ENCODE results near the gene OPA1. TPM values are rescaled to one million over a fixed set of nuclear protein-coding genes. Genes with fewer than 3 reads are reported as not detected.

The OPA1 gene
- total RNA-seq, 1 experiment from 2014 or later, result 75.4 TPM

- Histone ChIP-seq H2BK5ac (ENCODE audit: insufficient read length, low read length) (no peak overlapping the region), H4K20me1 (ENCODE audit: control insufficient read depth, insufficient read depth, insufficient read length) (no peaks in the 10 kb centered on the region), H3K27me3 (ENCODE audit: insufficient read depth, low read length) (no peaks in the 10 kb centered on the region), H3K23ac (ENCODE audit: insufficient read length, low read depth, low read length) (no peak overlapping the region), H4K5ac (ENCODE audit: insufficient read length, low read depth, low read length) (no peak overlapping the region), H3K9me3 (ENCODE audit: control insufficient read depth, low read depth, low read length) (no peaks in the 10 kb centered on the region), H2BK120ac (ENCODE audit: low read depth, low read length, poor library complexity, severe bottlenecking) (no peak overlapping the region), H3K23me2 (ENCODE audit: insufficient read length, low read depth, low read length, poor library complexity, severe bottlenecking) (no peaks in the 10 kb centered on the region), H2BK20ac (ENCODE audit: low read depth, low read length, poor library complexity, severe bottlenecking) (no peak overlapping the region), H3K4me1 (ENCODE audit: insufficient read depth, low read length) (peaks cover 2% of the 10 kb centered on the region; the same call in 1 of the 2 replicates), H3K9ac (ENCODE audit: extremely low read depth, insufficient read length, low read length) (no peak overlapping the region), H4K8ac (replicated peaks; ENCODE audit: insufficient read length, low read depth, low read length) (no peak overlapping the region), H2BK15ac (ENCODE audit: low read depth, low read length) (no peak overlapping the region), H3T11ph (ENCODE audit: low read length) (no peak overlapping the region), H3K56ac (ENCODE audit: insufficient read length, low read depth, low read length) (no peak overlapping the region), H3K79me1 (ENCODE audit: insufficient read depth, low read depth, low read length, poor library complexity, severe bottlenecking) (no peaks in the 10 kb centered on the region), H3K4me2 (ENCODE audit: insufficient read depth, insufficient read length, low read length) (no peak overlapping the region), H2AK5ac (ENCODE audit: insufficient read length, low read length) (no peak overlapping the region), H4K91ac (ENCODE audit: insufficient read length, low read depth, low read length) (no peak overlapping the region), H3K18ac (ENCODE audit: insufficient read length, low read depth, low read length) (no peak overlapping the region), H3K79me2 (ENCODE audit: insufficient read depth, low read length) (no peaks in the 10 kb centered on the region), H3K4ac (ENCODE audit: low read depth, low read length) (no peak overlapping the region), H3K14ac (ENCODE audit: insufficient read depth, low read length) (no peak overlapping the region), H2BK12ac (ENCODE audit: insufficient read length, low read depth, low read length) (no peak overlapping the region), H3K27ac (ENCODE audit: insufficient read length, low read depth, low read length) (no peak overlapping the region), H2AFZ (ENCODE audit: low read length) (no peak overlapping the region)
- Mint-ChIP-seq H3K36me3 (ENCODE audit: insufficient read depth in 1 of 3, low read depth in 3 of 3) (no peaks in the 10 kb centered on the region), H3K27me3 (ENCODE audit: low read depth) (peaks cover 1% of the 10 kb centered on the region; the same call in 1 of the 2 replicates), H3K9me3 (no peaks in the 10 kb centered on the region), H3K4me1 (peaks cover 21 to 29% of the 10 kb centered on the region in 2 experiments), H3K27ac (no peak overlapping the region), H3K4me3 (no peak overlapping the region)
- DNase-seq, result no peak
- TF ChIP-seq, protein P1, sequence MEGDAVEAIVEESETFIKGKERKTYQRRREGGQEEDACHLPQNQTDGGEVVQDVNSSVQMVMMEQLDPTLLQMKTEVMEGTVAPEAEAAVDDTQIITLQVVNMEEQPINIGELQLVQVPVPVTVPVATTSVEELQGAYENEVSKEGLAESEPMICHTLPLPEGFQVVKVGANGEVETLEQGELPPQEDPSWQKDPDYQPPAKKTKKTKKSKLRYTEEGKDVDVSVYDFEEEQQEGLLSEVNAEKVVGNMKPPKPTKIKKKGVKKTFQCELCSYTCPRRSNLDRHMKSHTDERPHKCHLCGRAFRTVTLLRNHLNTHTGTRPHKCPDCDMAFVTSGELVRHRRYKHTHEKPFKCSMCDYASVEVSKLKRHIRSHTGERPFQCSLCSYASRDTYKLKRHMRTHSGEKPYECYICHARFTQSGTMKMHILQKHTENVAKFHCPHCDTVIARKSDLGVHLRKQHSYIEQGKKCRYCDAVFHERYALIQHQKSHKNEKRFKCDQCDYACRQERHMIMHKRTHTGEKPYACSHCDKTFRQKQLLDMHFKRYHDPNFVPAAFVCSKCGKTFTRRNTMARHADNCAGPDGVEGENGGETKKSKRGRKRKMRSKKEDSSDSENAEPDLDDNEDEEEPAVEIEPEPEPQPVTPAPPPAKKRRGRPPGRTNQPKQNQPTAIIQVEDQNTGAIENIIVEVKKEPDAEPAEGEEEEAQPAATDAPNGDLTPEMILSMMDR (conservative IDR thresholded peaks at IDR 0.05), result no peak
- no CpG with 5 or more reads among the region's 2 CpGs for WGBS (ENCODE audit: extremely low coverage, insufficient read length, low lambda C conversion rate)
Measured at GRCh38 chr3:193732827-193733226, 139.8 kb downstream of the OPA1 start.
